Gastrocnemius medialis (tissue), 4 donors: ENCODE results near the gene YWHAG. TPM values are rescaled to one million over a fixed set of nuclear protein-coding genes. Genes with fewer than 3 reads are reported as not detected.
"Not testable (repeated sequence)": the region's sequence is repeated elsewhere in the genome, so short reads cannot be mapped to it uniquely, and the experiment has no call there.

ENCODE experiments used
- ATAC-seq, 2 donors: fragments of 150-250 bp; one replicate each; pipeline ENCODE4 v1.9.1; 2016
- DNase-seq, 2 donors: peaks; one replicate each; pipeline ENCODE4 v3.0.0-alpha.2; 2019
- H3K27ac ChIP-seq, 4 donors: fragments of 200-600 bp; sonication (generic); 1 replicate in 1 of 4; 2 replicates in 3 of 4; pipeline ENCODE4 v1.5.1; 2016 to 2018; ENCODE audit warnings: mild to moderate bottlenecking in 2 of 4, moderate library complexity in 1 of 4
- H3K27me3 ChIP-seq, 3 donors: fragments of 200-600 bp; sonication (generic) in 2 of 3; 1 replicate in 1 of 3; 2 replicates in 2 of 3; pipeline versions ENCODE4 v1.5.1 to v1.6.0; 2016 to 2019; ENCODE audit warnings: mild to moderate bottlenecking in 1 of 3, moderate library complexity in 1 of 3
- H3K36me3 ChIP-seq, 2 donors: fragments of 200-600 bp; sonication (generic) in 1 of 2; one replicate each; pipeline ENCODE4 v1.5.1; 2017 to 2018
- H3K4me1 ChIP-seq, 2 donors: fragments of 200-600 bp; sonication (generic) in 1 of 2; one replicate each; pipeline ENCODE4 v1.5.1; 2016 to 2017; ENCODE audit warnings: mild to moderate bottlenecking in 2 of 2
- H3K4me3 ChIP-seq, 4 donors: fragments of 200-600 bp; sonication (generic) in 3 of 4; 1 replicate in 1 of 4; 2 replicates in 3 of 4; pipeline ENCODE4 v1.5.1; 2016 to 2019; ENCODE audit warnings: mild to moderate bottlenecking in 2 of 4
- H3K9me3 ChIP-seq, 3 donors: fragments of 200-600 bp; sonication (generic) in 2 of 3; 1 replicate in 1 of 3; 2 replicates in 2 of 3; pipeline ENCODE4 v1.5.1; 2016 to 2019
- CTCF ChIP-seq, 5 experiments: fragments of 450-650 bp in 3 of 5; fragments of 200-600 bp in 2 of 5; sonication (generic) in 2 of 5; IDR thresholded peaks in 4 of 5; conservative IDR thresholded peaks in 1 of 5; 1 replicate in 4 of 5; 2 replicates in 1 of 5; pipeline ENCODE4 v1.5.1; 2016 to 2019; ENCODE audit warnings: antibody characterized with exemption in 5 of 5, mild to moderate bottlenecking in 3 of 5, moderate library complexity in 3 of 5
- POLR2A ChIP-seq, 2 donors: fragments of 450-650 bp; IDR thresholded peaks; one replicate each; pipeline ENCODE4 v1.6.1; 2017; ENCODE audit warnings: antibody characterized with exemption in 2 of 2, mild to moderate bottlenecking in 2 of 2, moderate library complexity in 2 of 2
- in situ Hi-C, 4 donors: fragments of 200-750 bp; cut with MboI; loops; one replicate each; pipeline versions ENCODE4 v1.15.0 to v1.8.0; 2017; ENCODE audit warnings: low sequenced_read_pairs in 4 of 4
- intact Hi-C: fragments of 100-400 bp; cut with DNase I; formaldehyde crosslinking; loops from one replicate; pipeline ENCODE4 v1.15.1; 2023; ENCODE audit warnings: low total_unique reads
- total RNA-seq, 4 donors: library from RNA; depleted of rRNA; stranded (reverse); fragments of >200 nt; gene quantifications; one replicate each; pipeline versions ENCODE4 v1.1.0 to v1.2.3, GENCODE V29; 2016

Gene YWHAG
- total RNA-seq, 4 donors from 2014 or later, result 119 to 262 (median 179) TPM

GRCh38 chr7:76395965-76396726 lies 37.4 kb upstream of the YWHAG start:
- H3K27ac ChIP-seq, result no peak overlapping the region
- H3K36me3 ChIP-seq, result no peaks in the 10 kb centered on the region
- H3K27me3 ChIP-seq, result no peaks in the 10 kb centered on the region
- in situ Hi-C loops (no loop called here), intact Hi-C loops (no loop called here)
- TF ChIP-seq POLR2A (IDR thresholded peaks at IDR 0.05), result no peak
- TF ChIP-seq CTCF (IDR thresholded peaks at IDR 0.05 in 4 of 5, conservative IDR thresholded peaks at IDR 0.05 in 1 of 5), result no peak
- no peak overlapping the region for H3K4me3 ChIP-seq
- DNase-seq (no peak), ATAC-seq (no peak)
- peaks cover 12 to 15% of the 10 kb centered on the region in 2 donors for H3K4me1 ChIP-seq
- H3K9me3 ChIP-seq, result no peaks in the 10 kb centered on the region

DNA sequence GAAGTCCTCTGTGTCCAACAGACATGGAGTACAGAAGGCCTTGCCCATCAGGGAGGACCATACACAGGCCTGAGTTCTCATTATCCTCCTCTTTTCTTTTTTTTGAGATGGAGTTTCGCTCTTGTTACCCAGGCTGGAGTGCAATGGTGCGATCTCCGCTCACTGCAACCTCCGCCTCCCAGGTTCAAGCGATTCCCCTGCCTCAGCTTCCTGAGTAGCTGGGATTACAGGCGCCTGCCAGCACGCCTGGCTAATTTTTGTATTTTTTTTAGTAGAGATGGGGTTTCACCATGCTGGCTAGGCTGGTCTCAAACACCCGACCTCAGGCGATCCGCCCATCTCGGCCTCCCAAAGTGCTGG lies 36.8 kb upstream of the YWHAG start:
- H3K27ac ChIP-seq, H3K36me3 ChIP-seq, DNase-seq, ATAC-seq, intact Hi-C loops, H3K4me3 ChIP-seq, H3K9me3 ChIP-seq, H3K27me3 ChIP-seq, in situ Hi-C loops: not testable (repeated sequence)
- H3K4me1 ChIP-seq, result peaks cover 12 to 15% of the 10 kb centered on the region in 2 donors

DNA sequence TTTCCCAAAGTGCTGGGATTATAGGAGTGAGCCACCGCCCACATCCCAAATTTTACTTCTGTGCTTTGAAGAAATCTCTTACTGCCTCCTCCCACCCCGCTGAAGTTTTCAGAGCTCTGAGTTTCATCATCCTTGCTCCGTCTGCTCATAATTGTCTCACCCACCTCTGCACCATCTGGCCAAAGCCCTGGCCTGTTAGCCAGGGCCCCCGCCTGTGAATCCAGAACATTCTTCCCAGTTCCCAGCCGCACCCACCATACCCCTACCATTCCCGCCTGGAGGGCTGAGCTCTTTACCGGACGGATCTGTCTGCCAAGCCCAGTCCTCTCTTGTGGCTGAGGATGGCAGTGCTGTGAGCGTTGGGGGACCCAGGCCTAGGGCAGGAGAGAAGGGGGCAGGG lies 36.2 kb upstream of the YWHAG start:
- peaks cover 12 to 15% of the 10 kb centered on the region in 2 donors for H3K4me1 ChIP-seq
- no peak overlapping the region for H3K4me3 ChIP-seq
- ATAC-seq (no peak), DNase-seq (no peak)
- no peaks in the 10 kb centered on the region for H3K27me3 ChIP-seq
- intact Hi-C loops, result no loop called here
- no peak for TF ChIP-seq POLR2A (IDR thresholded peaks at IDR 0.05)
- no peak overlapping the region for H3K27ac ChIP-seq
- H3K36me3 ChIP-seq, result no peaks in the 10 kb centered on the region
- H3K9me3 ChIP-seq, result no peaks in the 10 kb centered on the region
- in situ Hi-C loops, result no loop called here

GRCh38 chr7:76393116-76394031 lies 34.6 kb upstream of the YWHAG start:
- in situ Hi-C loops (no loop called here), intact Hi-C loops (loop anchor here (1.0 kb wide), 1 partner anchor 34 kb away; no protein-coding TSS in a partner anchor)
- H3K27ac ChIP-seq, result peak overlapping the region; percentile 83 to 96 (median 88)

More at GRCh38 chr7:76393116-76394031, 34.6 kb upstream of the YWHAG start:
- Histone ChIP-seq H3K36me3 (no peaks in the 10 kb centered on the region), H3K9me3 (no peaks in the 10 kb centered on the region), H3K4me3 (peak overlapping the region; percentile 66 to 89 (median 72)), H3K4me1 (peaks cover 19 to 20% of the 10 kb centered on the region in 2 donors), H3K27me3 (no peaks in the 10 kb centered on the region)
- ATAC-seq (peak; percentile 88 to 89), DNase-seq (peak; percentile 87 to 95)
- TF ChIP-seq POLR2A (IDR thresholded peaks at IDR 0.05) (peak; percentile 89 to 91), CTCF (IDR thresholded peaks at IDR 0.05 in 4 of 5, conservative IDR thresholded peaks at IDR 0.05 in 1 of 5) (peak in 1 of 5 experiments; percentile 19)
